GM18517 (cell line): ENCODE measurements around the gene TUBA1C.
"Not testable (repeated sequence)": the region's sequence is repeated elsewhere in the genome, so short reads cannot be mapped to it uniquely, and the experiment has no call there.

Source experiments
- ATAC-seq: cut with Tn5 transposase; IDR thresholded peaks from one replicate; pipeline ENCODE4 v1.9.1; 2021; ENCODE audit warnings: mild to moderate bottlenecking, moderate library complexity; ENCODE audit not compliant: unreplicated experiment

TUBA1C gene

GRCh38 chr12:49282740-49283375, 18.0 kb downstream of the TUBA1C start:
- not testable (repeated sequence) for ATAC-seq

DNA sequence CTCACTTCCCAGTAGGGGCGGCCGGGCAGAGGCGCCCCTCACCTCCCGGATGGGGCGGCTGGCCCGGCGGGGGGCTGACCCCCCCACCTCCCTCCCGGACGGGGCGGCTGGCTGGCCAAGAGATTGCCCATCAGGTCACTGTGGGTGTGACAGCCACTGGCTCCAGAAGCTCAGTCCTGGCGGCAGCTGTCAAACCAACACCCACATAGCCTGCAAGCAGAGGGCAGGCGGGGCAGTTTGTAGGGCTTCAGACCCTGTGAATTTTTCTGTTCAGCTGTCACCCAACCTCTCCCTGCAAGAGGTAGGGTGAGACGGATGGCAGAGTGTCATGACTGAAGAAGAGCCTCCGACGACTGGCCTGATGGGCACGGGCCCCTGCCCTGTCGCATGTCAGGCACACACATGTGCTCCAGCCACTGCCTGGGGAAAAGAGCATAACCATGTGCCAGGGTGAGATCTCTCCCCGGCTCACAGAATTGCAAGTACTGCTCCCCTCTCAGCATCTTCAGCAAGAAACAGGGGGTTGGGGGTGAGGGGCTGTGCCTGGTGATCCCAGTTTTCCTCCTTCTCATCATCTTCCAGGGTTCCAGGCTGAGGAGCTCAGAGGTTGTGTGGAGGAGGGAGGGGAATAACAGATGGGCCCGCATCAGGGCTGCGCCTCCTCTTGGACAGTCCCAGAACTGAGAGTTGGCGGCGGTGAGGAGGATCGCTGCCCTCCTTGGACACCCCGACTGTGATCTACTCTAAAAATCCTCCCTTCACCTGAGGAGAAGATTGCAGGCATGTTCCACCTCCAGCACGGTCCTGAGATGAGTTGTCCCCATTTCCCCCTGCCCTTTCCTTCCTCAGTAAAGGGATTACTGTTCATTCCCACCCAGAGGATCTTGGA, 18.9 kb downstream of the TUBA1C start:
- ATAC-seq, result no peak

- ATAC-seq, result no peak
Observed at GRCh38 chr12:49284672-49285071, 19.8 kb downstream of the TUBA1C start.

GRCh38 chr12:49287876-49288275, 23.0 kb downstream of the TUBA1C start:
- no peak for ATAC-seq

DNA sequence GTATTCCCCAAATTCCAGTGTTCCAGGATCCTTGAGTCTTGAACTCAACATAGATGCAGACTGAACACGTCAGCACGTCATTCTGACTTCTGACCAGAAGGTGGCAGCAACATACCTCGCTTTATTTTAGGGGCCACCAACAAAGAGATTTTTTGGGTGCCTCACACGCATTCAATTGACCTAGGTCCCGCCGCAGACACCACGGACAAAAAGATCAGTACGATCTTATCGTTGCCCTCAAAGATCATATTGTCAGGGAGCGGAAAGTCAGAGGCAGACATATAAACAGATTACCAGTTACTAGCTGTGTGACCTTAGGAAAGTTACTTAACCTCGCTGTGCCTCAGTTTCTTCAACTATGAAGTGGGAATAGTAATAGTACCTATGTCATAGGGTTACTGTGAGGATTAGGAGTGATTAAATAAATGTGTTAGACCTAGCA, 23.6 kb downstream of the TUBA1C start:
- ATAC-seq, result no peak

GRCh38 chr12:49288922-49289555, 24.2 kb downstream of the TUBA1C start:
- no peak for ATAC-seq

- no peak for ATAC-seq
Observed at GRCh38 chr12:49292729-49293055, 27.8 kb downstream of the TUBA1C start.

- ATAC-seq, result no peak
Observed at GRCh38 chr12:49293056-49293956, 28.4 kb downstream of the TUBA1C start.

DNA sequence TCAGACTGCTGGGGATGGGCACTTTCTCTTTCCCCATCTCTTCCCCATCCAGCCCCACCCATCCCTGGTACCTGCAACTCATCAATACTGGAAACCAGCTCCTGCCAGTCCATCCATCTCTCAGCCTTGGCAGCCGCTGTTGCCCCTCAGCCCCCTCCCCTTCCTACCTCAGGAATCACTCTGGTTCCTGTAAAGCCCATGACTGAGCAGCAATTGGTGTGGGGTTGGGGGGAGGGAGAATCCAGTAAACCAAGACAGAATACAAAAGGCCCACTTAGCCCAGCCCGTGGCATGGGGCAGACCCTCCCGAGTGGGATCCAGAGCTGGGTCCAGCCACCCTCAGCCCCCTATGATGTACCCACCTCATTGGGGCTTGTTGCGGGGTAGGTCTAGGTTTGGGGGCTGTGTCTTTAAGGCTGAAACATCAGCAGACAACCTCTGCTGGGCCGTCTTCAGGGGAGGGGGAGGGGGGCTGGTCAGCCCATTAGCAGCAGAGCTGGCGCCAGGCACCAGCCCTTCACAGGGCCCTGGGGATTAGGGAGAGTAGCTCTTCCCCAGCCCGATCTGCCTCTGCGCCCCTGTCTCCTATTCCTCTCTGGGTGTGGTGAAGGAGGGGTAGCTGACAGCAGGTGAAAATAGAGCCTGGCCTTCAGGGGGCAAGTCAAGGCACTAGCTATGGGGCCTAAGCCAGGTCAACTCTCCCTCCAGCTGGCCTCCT, 29.4 kb downstream of the TUBA1C start:
- ATAC-seq, result no peak

GRCh38 chr12:49294804-49295081, 29.9 kb downstream of the TUBA1C start:
- no peak for ATAC-seq

DNA sequence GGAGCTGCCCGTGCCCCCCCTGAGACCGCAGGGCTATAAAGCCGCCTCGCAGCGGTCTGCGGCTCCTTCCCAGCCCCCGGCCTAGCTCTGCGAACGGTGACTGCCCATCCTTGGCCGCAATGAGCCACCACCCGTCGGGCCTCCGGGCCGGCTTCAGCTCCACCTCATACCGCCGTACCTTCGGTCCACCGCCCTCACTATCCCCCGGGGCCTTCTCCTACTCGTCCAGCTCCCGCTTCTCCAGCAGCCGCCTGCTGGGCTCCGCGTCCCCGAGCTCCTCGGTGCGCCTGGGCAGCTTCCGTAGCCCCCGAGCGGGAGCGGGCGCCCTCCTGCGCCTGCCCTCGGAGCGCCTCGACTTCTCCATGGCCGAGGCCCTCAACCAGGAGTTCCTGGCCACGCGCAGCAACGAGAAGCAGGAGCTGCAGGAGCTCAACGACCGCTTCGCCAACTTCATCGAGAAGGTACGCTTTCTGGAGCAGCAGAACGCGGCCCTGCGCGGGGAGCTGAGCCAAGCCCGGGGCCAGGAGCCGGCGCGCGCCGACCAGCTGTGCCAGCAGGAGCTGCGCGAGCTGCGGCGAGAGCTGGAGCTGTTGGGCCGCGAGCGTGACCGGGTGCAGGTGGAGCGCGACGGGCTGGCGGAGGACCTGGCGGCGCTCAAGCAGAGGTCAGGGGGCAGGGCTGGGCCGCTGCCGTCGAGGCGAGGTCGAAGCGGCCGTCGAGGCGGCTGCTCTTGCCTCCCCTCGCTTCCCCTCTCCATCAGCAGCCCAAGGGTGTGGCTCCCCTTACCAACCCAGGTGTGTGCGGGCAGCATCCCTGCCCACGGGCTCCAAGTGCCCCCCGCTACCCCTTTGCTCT, 30.4 kb downstream of the TUBA1C start, which contains the start of gene PRPH:
Gene PRPH, plus strand, starts transcription at position 66 of the 855 bp plus-strand sequence. Its CDS starts 54 bp downstream, at position 120.
- no peak for ATAC-seq

DNA sequence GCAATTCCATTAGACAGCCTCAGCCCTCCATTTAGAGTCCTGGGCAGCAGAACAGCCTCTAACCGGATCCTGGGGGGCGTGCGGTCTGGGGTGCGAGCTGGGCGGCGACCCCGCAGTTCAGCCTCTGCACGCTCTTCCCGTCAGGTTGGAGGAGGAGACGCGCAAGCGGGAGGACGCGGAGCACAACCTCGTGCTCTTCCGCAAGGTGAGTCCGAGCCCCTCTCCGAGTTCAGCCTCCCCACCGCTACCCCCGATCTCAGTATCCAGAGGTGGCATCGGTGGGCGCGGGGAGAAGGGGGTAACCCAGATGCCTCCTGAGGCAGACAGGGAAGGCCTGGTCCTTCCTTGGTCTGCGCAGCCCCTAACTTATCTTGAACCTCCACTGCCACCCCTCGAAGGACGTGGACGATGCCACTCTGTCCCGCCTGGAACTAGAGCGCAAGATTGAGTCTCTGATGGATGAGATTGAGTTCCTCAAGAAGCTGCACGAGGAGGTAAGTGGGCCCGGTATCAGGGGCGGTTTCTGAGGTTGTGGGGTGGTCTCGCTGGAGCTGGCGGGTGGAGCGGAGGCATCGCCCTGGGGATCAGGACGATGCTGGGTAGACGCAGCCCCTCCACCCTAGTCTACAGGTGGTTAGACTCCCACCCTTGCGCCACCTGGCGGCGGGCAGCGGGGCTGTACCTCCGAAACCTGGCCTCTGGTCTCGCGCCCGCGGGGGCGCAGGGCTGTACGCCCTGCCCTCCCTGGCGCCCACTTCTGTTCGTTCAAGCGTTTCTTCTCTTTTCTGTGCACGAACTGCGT, 31.4 kb downstream of the TUBA1C start:
- ATAC-seq, result no peak

GRCh38 chr12:49296836-49297694, 32.2 kb downstream of the TUBA1C start:
- ATAC-seq, result no peak

DNA sequence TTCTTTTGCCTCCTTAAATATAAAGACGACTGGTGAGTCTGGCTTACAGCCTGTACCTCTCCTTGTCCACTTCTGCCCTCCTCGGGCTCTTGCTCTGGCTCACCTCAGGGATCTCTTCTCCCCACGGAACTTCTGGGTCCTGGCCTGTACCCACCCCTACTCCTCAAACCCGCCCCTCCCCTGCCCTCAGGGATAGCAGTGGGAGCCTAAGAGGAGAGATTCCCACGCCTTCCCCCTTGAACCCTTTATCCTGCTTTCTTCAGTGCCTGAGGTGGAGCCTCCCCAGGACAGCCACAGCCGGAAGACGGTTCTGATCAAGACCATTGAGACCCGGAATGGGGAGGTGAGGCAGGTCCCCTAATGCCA, 32.8 kb downstream of the TUBA1C start:
- no peak for ATAC-seq

DNA sequence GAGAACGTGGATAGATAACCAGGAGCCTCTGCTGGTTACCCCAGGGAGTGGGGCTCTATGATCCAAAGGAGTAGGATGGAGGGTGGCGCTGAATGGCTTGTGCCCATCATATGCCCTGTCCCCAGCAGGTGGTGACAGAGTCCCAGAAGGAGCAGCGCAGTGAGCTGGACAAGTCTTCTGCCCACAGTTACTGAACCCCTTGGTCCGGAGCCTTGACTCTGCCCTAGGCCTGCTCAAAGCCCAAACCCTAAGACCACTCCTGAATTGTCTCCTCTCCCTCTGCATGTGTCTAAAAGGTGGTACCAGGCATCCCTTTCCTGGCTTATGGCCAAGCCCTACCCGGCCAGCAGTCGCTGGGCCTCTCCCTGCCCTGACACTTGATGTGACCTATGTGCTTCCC, 33.3 kb downstream of the TUBA1C start:
- ATAC-seq, result no peak

DNA sequence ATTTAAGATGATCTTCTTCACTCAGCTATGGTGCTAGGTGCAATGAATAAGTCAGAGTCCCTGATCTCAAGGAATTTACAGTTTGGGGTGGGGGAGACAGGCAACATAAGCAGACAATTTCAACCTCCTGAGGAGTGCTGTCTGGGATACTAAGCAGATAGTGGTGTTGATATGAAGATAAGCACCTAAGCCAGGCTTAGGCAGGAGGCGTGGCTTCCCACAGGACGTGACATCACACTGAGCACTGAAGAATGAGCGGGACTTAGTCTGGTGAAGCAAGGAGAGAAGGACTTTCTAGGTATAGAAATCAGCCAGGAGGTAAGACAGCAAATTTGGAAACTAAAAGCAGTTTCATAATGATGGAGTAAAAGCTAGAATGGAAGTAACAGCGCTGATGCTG, 36.9 kb downstream of the TUBA1C start:
- no peak for ATAC-seq

- no peak for ATAC-seq
Observed at GRCh38 chr12:49304161-49304560, 39.3 kb downstream of the TUBA1C start.
